OCI-LY7 (cell line): ENCODE data around the gene LRRC75A. TPM values are rescaled to one million over a fixed set of nuclear protein-coding genes. Genes with fewer than 3 reads are reported as not detected.

Source experiments
- Bru-seq: library from RNA; stranded (reverse); fragments of 400-500 nt; gene quantifications from one replicate; lab custom pipeline; 2021; lab: Mats Ljungman, UMichigan
- BruChase-seq, 2 experiments: library from RNA; stranded (reverse); fragments of 400-500 nt; gene quantifications; one replicate each; lab custom pipeline; 2021; lab: Mats Ljungman, UMichigan
- BruUV-seq: library from RNA; stranded (reverse); fragments of 400-500 nt; replicated peaks from 2 replicates; lab custom pipeline; 2021; lab: Mats Ljungman, UMichigan
- CTCF ChIA-PET: fragments of 300-600 bp; sonication (Branson Sonifier 250); formaldehyde crosslinking; loops from one replicate; lab custom pipeline; 2022; ENCODE audit warnings: antibody characterized with exemption; ENCODE audit not compliant: unreplicated experiment; lab: Charles Lee
- POLR2A ChIA-PET: fragments of 300-600 bp; sonication (Branson Sonifier 250); formaldehyde crosslinking; loops from one replicate; lab custom pipeline; 2022; ENCODE audit warnings: antibody characterized with exemption; lab: Charles Lee
- DNase-seq: peaks from one replicate; pipeline ENCODE4 v3.0.0-alpha.2; 2015; ENCODE audit warnings: low spot score
- H2AFZ ChIP-seq: fragments of 200-600 bp; sonication (generic), shearing (Covaris generic); 2 replicates; pipeline ENCODE4 v1.6.1; 2014; ENCODE audit warnings: mild to moderate bottlenecking, antibody characterized with exemption, low read length, moderate library complexity
- H3K27ac ChIP-seq: fragments of 200-600 bp; sonication (generic); 2 replicates; pipeline ENCODE4 v1.5.1; 2014; ENCODE audit warnings: mixed run types, low read depth, mild to moderate bottlenecking, moderate library complexity, low read length, inconsistent platforms; ENCODE audit not compliant: poor library complexity, severe bottlenecking
- H3K36me3 ChIP-seq: fragments of 200-600 bp; sonication (generic); 2 replicates; pipeline ENCODE4 v1.6.1; 2014; ENCODE audit warnings: mild to moderate bottlenecking, antibody characterized with exemption, low read length, moderate library complexity, mixed read lengths; ENCODE audit not compliant: insufficient read depth
- H3K4me1 ChIP-seq: fragments of 200-600 bp; sonication (generic); 2 replicates; pipeline ENCODE4 v1.5.1; 2014; ENCODE audit warnings: mild to moderate bottlenecking, low read length; ENCODE audit not compliant: insufficient read depth, poor library complexity, severe bottlenecking
- H3K4me2 ChIP-seq: fragments of 200-600 bp; sonication (generic); 2 replicates; pipeline ENCODE4 v1.6.1; 2014; ENCODE audit warnings: mild to moderate bottlenecking, low read length
- H3K4me3 ChIP-seq: fragments of 200-600 bp; sonication (generic); 2 replicates; pipeline ENCODE4 v1.5.1; 2014; ENCODE audit warnings: mild to moderate bottlenecking, low read depth, low read length; ENCODE audit not compliant: poor library complexity, severe bottlenecking
- H3K79me2 ChIP-seq: fragments of 200-600 bp; sonication (generic); 2 replicates; pipeline ENCODE4 v1.6.1; 2016; ENCODE audit warnings: low read depth, mild to moderate bottlenecking, low read length, moderate library complexity, mixed read lengths; ENCODE audit not compliant: insufficient read depth
- H3K9me2 ChIP-seq: fragments of 200-600 bp; sonication (generic); 2 replicates; pipeline ENCODE4 v1.6.1; 2016; ENCODE audit warnings: mild to moderate bottlenecking, low read length, mixed read lengths; ENCODE audit not compliant: insufficient read depth
- H3K9me3 ChIP-seq: fragments of 200-600 bp; sonication (generic); 2 replicates; pipeline ENCODE4 v1.6.1; 2014; ENCODE audit warnings: mild to moderate bottlenecking, mixed run types, low read length, mixed read lengths
- H4K20me1 ChIP-seq: fragments of 200-600 bp; sonication (generic); 2 replicates; pipeline ENCODE4 v1.6.1; 2014; ENCODE audit warnings: mild to moderate bottlenecking, antibody characterized with exemption, low read length, moderate library complexity, mixed read lengths; ENCODE audit not compliant: insufficient read depth
- CTCF ChIP-seq: fragments of 200-600 bp; sonication (generic); conservative IDR thresholded peaks from 2 replicates; pipeline ENCODE4 v1.5.1; 2014; ENCODE audit warnings: mild to moderate bottlenecking, antibody characterized with exemption, low read length, moderate library complexity, mixed read lengths
- EZH2phosphoT487 ChIP-seq: fragments of 200-600 bp; sonication (generic); IDR thresholded peaks from 2 replicates; pipeline ENCODE4 v1.6.1; 2018; ENCODE audit warnings: low read depth, borderline replicate concordance, mild to moderate bottlenecking, mixed run types, antibody characterized with exemption, low read length, moderate library complexity, mixed read lengths
- intact Hi-C: fragments of 100-400 bp; cut with micrococcal nuclease; formaldehyde crosslinking; loops from one replicate; pipeline ENCODE4 v1.10.0; 2022; ENCODE audit not compliant: unreplicated experiment
- long read RNA-seq: library from polyadenylated mRNA; stranded (forward); transcript quantifications from one replicate; pipeline ENCODE4 v2.0.0, GENCODE V29; 2022
- total RNA-seq, 2 experiments: library from RNA; depleted of rRNA in 1 of 2; stranded (reverse); fragments of >200 nt in 1 of 2; shearing (Covaris generic) in 1 of 2; gene quantifications; 2 replicates each; pipeline ENCODE4 v1.2.3, GENCODE V29; 2014 to 2022

The LRRC75A gene
- total RNA-seq (2014; rRNA removed; shearing (Covaris generic)) (not detected in 2 replicates), total RNA-seq (2022) (not detected in 2 replicates), Bru-seq, nascent RNA (percentile 5 among the genes with signal in this experiment), BruChase-seq, experiment 1, labeled RNA remaining after a 6-hour chase (not detected), BruChase-seq, experiment 2, labeled RNA remaining after a 2-hour chase (percentile 5 among the genes with signal in this experiment)
- long read RNA-seq, partial matches to known transcripts, result 0 of 33 reads
- long read RNA-seq, other reads (novel, unspliced or antisense), result 33 of 33 reads

- Histone ChIP-seq H3K9me3 (no peaks in the 10 kb centered on the region), H3K4me1 (no peaks in the 10 kb centered on the region), H3K4me2 (no peak within 1 kb of the TSS; the same call in 1 of the 2 replicates), H3K27ac (no peak within 1 kb of the TSS), H3K4me3 (no peak within 1 kb of the TSS), H2AFZ (no peak within 1 kb of the TSS), H4K20me1 (no peaks in the 10 kb centered on the region), H3K36me3 (no peaks in the 10 kb centered on the region), H3K79me2 (no peaks in the 10 kb centered on the region), H3K9me2 (no peaks in the 10 kb centered on the region)
- ChIA-PET POLR2A (no interaction called here), CTCF (no interaction called here)
- no peak for DNase-seq
- intact Hi-C loops, result no loop called here
- TF ChIP-seq CTCF (0 out of 2 replicates have a peak, but pooled peaks have one; percentile 20), EZH2phosphoT487 (no peak)
- BruUV-seq, result no TSS peak
Observed at GRCh38 chr17:16491703-16492612, at the start of gene LRRC75A. Gene LRRC75A, minus strand, starts transcription at chr17:16492193. Its CDS starts 203 bp downstream, at chr17:16491990.

GRCh38 chr17:16537130-16537458, 45.1 kb upstream of the LRRC75A start:
- CTCF ChIA-PET, result no interaction called here
- Histone ChIP-seq H3K4me2 (no peak overlapping the region), H3K79me2 (no peaks in the 10 kb centered on the region), H3K36me3 (no peaks in the 10 kb centered on the region), H3K9me3 (peaks cover 5% of the 10 kb centered on the region; the same call in 1 of the 2 replicates), H3K27ac (no peak overlapping the region), H4K20me1 (no peaks in the 10 kb centered on the region), H3K4me3 (no peak overlapping the region), H2AFZ (0 out of 2 replicates have a peak overlapping the region, but pooled peaks have one; percentile 35), H3K9me2 (no peaks in the 10 kb centered on the region), H3K4me1 (peaks cover 14% of the 10 kb centered on the region)
- TF ChIP-seq EZH2phosphoT487 (no peak), CTCF (peak; percentile 41; the same call in 1 of the 2 replicates)
- POLR2A ChIA-PET, result no interaction called here
- BruUV-seq, result no TSS peak
- intact Hi-C loops, result loop anchor here (2.0 to 10.0 kb wide), 5 partner anchors 45 to 538 kb away; partner anchors contain the start of genes TTC19, ZNF624 and ZSWIM7
- DNase-seq, result no peak
